Peyer's patch (tissue), 4 donors: ENCODE data around the gene DNAJB9.

ENCODE experiments used
- POLR2A ChIP-seq, 2 donors: fragments of 450-650 bp; IDR thresholded peaks; one replicate each; pipeline ENCODE4 v1.5.1; 2017; ENCODE audit warnings: antibody characterized with exemption in 2 of 2, mild to moderate bottlenecking in 2 of 2, moderate library complexity in 2 of 2
- TF ChIP-seq, protein P1 (sequence below), 6 experiments: fragments of 450-650 bp in 4 of 6; fragments of 200-600 bp in 2 of 6; sonication (generic) in 1 of 6; IDR thresholded peaks; one replicate each; pipeline ENCODE4 v1.5.1; 2017 to 2019; ENCODE audit warnings: antibody characterized with exemption in 6 of 6, mild to moderate bottlenecking in 3 of 6, moderate library complexity in 1 of 6

- TF ChIP-seq, protein P1, sequence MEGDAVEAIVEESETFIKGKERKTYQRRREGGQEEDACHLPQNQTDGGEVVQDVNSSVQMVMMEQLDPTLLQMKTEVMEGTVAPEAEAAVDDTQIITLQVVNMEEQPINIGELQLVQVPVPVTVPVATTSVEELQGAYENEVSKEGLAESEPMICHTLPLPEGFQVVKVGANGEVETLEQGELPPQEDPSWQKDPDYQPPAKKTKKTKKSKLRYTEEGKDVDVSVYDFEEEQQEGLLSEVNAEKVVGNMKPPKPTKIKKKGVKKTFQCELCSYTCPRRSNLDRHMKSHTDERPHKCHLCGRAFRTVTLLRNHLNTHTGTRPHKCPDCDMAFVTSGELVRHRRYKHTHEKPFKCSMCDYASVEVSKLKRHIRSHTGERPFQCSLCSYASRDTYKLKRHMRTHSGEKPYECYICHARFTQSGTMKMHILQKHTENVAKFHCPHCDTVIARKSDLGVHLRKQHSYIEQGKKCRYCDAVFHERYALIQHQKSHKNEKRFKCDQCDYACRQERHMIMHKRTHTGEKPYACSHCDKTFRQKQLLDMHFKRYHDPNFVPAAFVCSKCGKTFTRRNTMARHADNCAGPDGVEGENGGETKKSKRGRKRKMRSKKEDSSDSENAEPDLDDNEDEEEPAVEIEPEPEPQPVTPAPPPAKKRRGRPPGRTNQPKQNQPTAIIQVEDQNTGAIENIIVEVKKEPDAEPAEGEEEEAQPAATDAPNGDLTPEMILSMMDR (IDR thresholded peaks at IDR 0.05) = no peak
- TF ChIP-seq POLR2A (IDR thresholded peaks at IDR 0.05) = no peak
These were observed 29.4 kb downstream of the DNAJB9 start for GRCh38 chr7:108598914-108599580.
